Suppressor macrophage treated with lipopolysaccharide for 4 hours (primary cell): ENCODE measurements around the gene CPED1.
"Not testable (repeated sequence)": the region's sequence is repeated elsewhere in the genome, so short reads cannot be mapped to it uniquely, and the experiment has no call there.

ENCODE experiments used
- DNase-seq: peaks from one replicate; pipeline ENCODE4 v3.0.0-alpha.2; 2020

CPED1 gene

DNA sequence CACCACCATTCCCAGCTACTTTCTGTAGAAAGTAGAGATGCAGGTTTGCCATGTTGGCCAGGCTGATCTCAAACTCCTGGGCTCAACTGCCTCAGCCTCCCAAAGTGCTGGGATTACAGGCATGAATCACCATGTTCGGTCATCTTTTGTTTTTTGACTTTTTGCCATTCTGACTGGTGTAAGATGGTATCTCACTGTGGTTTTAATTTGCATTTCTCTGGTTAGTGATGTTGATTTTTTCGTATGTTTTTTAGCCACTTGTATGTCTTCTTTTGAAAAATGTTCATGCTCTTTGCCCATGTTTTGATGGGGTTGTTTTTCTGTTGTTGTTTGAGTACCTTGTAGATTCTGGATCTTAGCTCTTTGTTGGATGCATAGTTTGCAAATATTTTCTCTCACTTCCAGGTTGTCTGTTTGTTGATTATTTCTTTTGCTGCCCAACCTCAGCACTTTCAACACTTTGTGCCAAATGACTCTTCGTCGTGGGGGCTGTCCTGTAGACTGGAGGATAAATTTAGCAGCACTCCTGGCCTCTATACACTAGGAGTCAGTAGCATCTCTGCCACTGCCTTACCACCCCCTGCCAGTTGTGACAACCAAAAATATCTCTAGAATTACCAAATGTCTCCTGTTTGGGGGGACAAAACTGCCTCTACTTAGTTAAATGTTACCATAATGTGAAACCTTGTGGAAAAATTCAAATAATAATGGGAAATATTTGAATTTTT is 6.5 kb upstream of the CPED1 start:
- no peak for DNase-seq

DNA sequence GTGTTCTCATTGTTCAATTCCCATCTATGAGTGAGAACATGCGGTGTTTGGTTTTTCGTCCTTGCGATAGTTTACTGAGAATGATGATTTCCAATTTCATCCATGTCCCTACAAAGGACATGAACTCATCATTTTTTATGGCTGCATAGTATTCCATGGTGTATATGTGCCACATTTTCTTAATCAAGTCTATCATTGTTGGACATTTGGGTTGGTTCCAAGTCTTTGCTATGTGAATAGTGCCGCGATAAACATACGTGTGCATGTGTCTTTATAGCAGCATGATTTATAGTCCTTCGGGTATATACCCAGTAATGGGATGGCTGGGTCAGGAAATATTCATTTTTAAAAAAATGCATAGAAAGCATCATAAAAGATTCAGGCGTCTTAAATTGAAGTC is 4.9 kb upstream of the CPED1 start:
- DNase-seq, result not testable (repeated sequence)

DNA sequence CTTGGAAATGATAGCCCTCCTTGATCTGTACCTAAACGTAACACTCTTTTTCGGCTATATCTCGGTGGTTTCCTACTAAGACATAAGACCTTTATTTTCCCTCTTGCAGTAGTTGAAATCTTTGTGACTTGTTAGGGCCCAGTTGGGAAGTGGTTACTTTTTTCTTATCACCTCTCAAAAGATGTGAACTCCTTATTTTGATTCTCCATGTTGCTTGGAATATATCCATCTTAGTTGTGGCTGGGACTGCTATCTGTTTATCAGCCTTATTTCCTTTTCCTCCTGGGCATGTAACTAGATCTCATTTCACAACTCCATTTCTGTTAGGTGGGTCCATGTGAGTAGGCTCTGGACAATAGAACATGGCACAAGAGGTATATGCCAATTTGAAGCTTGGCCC is 4.1 kb upstream of the CPED1 start:
- DNase-seq, result no peak

DNA sequence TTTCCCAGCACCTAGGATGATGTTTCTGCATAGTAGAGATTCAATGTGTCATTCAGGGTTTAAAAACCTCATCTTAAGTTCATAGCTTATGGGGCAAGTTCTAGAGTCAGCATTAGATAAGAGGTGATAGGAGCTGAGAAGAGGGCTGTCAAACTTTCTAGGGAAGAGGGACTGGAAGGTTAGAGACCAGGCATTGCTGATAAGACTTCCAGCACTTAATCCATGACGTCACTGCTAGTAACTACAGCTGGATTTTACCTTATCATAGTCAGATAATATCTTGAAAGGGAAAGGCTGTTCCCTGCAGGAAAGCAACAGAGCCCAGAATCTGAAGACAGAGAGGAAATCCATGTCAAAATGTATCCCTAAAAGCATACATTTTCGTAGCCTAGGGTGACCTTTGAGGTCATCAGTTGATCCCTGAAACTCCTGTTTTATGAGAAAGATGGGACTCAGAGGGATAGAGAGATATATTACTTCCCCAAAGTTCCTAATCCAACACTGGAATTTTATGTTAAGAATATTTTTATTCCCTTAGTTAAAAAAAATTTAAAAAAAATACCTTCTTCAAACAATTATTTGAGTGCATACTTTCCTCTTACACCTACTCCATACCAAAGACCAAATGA is 3.3 kb upstream of the CPED1 start:
- no peak for DNase-seq

DNA sequence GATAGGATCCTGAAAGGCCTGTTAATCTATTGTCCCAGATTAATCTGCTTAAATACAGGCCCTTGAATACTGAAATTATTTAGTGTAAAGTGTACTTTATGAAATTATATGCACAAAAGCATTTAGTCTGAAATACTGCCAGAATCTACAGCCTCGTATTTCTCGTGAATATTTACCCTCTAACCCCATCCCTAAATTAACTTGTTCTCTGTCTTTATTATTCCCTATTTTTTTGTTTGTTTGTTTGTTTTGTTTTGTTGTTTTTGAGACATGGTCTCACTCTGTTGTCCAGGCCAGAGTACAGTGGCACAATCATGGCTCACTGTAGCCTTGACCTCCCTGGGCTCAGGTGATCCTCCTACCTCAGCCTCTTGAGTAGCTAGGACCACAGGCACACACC is 2.7 kb upstream of the CPED1 start:
- DNase-seq, result no peak

DNA sequence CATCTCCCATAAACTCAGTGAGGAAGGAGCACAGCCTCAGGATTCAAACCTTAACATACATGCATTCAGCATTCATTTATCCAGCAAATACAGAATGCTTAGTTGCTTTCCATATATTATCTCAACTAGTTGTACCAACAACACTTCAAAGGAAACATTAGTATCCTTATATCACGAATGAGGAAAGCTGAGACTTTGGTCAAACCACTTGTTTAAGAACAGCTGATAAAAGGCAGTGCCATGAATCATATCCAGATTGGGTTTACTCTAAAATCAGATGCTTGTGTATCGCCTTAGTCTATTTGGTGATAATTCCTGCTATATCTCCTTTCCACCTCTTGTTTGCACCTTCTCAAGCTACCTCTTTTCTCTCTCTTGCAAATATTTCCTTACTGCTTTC is 1.9 kb upstream of the CPED1 start:
- no peak for DNase-seq

DNA sequence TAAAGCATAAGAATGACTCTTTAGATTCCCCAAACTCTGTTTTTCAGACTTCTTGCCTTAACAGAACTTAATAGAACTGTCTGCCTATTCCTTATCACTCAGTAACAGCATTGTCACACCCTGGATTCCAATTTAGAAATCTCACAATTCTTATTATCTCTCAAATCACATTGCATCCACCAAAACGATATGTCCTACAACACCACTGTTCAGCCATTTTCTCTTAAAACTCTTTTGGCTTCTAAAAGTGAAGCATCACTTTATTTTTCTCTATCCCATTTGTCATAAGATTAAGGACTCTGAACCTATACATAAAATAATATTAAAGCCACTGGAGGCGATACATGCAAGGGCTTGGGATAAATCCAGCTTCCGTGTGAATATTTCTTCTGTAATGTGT is 1.2 kb upstream of the CPED1 start:
- DNase-seq, result no peak

DNA sequence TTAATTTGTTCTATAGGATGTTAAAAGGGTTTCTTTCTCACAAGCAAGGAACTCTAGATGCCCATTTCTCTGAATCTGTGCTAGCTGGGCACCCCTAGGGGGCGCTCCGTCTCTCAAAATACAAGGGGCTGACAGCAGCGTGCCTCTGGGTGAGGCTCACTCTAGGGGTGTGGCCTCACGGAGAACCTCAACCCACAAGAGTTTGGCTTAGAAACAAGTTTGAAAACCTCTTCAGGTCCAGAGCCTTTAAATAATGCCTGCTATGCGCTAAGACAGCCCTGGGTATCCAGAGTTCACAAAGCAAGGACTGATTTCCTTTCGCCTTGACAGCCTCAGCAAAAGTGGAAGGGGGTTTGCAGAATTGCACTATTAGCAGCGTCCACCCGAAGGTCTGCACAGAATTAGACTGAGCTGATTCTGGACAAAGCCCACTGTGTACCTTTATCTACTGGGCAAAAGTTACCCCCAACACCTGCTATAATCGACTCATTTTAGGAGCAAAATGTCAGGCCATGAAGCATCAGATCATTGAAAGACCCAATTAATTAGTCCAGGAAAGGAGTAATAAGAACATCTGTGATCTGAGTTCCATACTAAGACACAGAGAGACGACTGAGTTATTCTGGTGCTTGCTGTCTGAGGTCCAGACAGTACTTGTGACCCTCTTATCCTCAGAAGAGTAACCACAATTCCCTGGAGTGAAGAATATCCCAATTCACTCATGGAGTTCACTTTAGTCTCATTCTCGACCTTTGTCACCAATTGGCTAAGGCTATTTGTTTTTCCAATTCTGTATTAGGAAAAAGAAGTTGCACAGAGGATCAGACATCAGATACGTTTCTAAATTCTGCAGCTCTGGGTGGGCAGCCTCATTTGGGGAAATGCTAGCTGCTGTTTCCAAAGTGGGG is 574 bp upstream of the CPED1 start:
- DNase-seq, result peak; percentile 92

DNA sequence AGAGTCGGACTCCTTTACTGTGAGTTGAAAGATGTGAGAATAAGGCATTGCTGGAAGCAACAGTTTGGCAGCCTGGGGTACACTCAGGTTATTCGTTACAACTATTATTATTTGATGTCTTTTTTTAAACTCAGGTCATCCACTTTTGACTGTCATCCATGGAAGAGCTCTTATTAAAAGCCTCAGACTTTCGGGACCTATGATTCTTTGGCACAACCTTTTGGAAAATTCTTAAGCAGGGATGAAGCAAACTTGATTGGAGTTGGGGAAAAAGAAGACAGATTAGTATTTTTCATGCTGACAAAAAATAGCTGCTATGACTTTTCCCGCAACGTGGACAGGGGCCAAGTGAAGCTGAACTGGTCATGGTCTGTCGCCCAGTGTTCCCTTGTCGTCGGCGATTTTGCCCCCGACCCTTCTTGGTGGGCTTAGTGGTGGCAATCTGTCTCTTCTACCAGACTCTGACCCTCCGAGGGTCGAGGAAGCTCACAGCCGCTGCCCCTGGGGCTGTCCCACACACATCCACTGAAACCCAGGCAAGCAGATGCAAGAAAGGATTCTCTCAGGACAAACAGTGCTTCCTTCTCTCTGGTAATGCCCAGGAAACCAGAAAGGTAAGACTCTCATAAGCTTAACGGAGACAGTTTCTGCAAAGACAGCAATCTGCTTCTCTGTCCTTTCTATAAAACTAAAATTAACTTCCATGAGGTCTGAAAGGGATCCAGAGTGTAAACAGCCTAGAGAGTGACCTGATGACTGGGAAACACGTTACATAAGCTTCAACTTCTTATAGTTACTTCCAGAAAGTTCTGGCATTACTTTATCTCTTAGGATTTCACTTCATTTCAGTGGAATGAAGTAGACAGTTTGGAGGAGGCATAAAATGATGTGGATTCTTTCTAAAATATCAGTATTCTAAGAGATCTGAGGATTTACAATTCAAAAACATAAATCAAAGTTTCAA is 1.0 kb downstream of the CPED1 start:
- DNase-seq, result no peak

DNA sequence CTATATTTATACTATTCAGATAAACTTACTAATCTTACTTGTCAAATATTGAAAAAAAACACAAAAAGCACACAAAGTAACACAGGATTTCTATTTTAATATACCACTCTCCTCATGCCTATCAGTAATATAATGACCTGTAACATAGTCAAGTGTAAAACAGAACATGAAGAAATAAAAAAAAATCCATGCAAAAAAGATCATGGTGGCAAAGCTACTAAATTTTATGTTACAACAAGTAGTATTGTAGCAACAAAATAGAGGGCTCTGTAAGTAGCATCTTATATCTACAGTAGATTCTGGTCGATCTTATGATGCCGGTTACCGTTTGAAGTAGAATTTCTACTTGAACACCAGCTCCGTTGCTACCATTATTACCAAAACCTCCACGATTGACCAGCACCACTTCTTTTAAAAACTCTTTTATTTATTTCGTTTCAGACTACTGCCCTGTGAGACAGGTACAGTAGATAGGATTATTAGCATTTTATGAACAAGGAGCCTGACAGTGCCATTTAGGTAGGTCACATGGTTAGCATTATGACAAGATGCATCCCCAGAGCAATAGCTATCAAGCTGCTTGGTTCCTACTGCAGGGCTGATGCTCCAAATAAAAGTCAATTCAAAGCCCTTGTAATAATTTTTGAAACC is 2.1 kb downstream of the CPED1 start:
- no peak for DNase-seq

DNA sequence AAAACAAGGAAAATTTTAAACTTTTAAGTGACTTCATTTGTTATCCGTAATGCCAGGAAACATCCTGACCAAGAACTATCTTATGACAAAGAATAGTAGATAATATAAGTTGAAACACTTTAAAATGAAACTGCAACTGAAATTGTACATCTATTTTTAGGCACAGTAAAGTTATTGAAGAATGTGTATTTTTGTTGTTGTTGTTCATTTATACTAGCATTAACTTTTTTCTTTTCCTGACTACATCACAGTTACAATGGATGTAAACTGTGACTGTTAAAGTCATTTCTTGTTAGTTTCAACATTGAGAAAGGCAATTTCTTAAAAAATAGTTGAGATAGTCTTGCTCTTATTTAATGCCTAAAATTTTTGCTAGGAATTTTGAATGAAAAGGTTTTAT is 2.6 kb downstream of the CPED1 start:
- DNase-seq, result peak; percentile 43

DNA sequence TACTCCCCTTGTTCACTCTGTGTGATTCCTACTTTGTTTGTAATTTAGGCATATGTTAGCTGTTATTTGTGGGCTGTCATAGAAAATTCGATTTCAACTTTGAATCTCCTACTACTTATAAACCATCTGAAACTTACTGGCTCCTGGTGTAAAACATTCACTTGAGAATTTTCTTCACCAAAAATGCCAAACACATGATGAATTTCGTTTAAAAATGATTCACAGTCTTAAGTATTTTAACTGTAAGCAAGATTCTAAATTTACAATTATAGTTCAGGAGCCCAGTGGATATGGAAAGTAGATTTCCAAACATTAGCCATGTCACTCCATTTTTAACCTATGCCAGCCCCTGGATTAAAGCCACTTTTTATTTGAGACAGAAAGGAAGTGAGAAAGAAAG is 3.1 kb downstream of the CPED1 start:
- DNase-seq, result no peak

DNA sequence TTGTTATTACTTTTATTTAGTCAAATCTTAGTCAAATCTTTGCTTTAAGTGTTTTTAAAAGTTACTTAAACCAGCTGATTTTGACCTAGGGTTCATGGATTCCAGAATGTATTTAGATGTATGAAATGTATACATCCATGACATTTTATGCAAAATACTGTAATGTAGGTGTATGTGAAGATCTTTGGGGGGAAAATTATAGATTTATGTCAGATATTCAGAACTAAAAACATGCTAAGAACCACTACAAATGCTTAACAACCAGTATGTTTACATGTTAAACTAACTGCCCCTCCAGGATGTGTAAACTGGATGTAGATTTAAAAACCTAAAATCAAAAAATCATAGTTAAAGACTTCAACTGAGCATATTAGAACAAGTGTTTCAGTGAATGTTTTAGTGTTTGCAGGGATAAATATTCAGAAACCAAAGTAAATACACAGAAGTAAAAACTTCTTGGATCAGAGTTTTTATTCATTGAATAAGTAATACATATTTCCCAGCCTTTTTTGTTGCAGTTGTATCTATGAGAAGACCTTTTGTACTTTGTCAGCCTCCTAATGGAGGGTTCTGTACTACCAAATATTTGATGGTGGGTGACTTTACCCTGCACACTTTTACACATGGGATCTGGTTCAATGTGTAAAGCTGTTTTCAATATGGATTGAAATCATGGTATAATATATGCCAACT is 3.9 kb downstream of the CPED1 start:
- no peak for DNase-seq

DNA sequence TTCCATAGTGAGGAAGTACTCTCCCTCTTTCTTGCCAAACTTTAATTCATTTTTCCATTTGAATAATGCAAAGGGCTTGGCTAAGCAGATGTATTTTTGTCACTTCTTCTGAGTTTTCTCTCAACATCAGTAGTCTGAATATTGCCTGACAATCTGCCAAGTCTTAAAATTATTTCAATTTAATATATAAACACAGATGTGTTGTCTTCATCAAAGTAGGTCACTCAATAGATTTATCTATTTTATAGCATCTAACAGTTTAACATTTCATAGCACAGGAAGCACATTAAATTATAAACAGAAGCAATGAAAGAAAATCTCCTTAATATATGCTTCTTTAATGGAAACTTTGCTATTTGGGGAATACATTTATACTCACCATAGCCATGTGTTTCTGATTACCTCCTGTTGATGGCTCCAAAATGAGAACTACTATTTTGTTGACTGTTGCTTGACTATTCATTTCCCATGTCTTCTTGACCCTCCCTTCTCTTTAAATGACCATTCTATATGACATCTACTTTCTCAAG is 4.5 kb downstream of the CPED1 start:
- DNase-seq, result no peak

DNA sequence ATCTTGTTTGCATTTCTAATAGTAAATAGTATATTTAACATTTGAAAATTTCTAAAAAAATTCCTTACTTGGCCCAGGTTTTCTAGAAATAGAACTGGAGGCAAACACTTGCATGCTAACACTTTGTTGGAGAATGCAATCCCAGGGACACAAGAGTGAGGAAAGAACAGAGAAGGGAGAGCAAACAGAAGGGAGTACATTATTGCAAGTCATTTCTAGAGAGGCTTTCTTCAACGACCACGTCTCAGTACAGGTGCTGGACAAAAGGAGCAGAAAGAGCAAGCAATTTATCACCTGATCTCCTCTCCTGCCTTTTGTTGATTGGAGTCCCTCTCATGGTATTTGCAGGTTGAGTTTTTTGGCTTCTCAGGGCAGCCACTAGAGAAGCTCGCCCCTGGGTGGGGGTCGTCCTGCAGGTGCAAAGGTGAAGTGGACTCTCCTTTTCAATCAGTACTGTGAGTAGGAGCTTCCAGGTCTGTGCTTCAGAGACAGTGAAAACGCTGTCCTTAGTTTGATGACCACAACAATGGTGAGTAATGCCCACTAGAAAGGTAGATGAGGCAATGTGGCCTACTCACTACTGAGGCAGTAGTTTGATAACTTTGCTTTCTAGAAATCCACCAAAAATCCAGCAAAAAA is 5.2 kb downstream of the CPED1 start:
- DNase-seq, result no peak

DNA sequence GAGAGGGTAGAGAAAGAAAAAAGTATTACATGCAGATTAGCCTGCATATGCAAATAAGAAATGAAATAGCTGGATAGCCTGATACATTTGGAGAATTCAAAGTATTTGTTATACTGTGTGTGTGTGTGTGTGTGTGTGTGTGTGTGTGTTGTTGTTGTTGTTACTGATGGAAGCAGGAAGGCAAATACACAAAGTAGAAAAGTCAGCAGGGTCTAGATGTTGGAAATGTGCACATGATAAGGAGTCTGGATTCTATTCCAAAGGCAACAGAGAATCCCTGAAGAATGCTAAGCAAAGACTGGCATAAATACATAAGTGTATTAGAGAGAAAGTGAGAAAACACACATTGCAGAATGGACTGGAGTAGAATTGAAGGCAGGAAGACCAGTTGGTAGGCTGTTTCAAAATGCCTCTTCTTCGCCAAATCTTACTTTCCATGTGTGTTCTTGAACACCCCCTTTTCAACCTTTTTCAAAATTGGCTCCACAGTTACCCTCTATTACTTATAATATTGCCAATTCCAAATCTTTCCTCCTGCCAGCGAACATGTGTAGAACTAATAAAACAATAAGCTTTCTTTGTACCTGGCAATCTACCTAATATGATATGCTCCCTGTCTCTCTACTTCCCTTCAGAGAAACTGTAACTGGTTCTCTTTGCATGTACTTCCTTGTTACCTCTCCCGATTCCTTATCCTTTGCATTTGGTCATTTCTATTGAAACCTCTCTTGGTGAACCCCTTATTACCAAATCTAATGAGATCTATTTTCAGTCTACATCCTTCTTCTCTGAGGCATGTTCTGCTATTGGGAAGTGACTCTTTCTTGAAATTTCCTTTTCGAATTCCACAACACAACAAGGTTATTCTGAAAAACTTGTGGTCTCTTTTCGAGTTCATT is 6.2 kb downstream of the CPED1 start:
- DNase-seq, result no peak

DNA sequence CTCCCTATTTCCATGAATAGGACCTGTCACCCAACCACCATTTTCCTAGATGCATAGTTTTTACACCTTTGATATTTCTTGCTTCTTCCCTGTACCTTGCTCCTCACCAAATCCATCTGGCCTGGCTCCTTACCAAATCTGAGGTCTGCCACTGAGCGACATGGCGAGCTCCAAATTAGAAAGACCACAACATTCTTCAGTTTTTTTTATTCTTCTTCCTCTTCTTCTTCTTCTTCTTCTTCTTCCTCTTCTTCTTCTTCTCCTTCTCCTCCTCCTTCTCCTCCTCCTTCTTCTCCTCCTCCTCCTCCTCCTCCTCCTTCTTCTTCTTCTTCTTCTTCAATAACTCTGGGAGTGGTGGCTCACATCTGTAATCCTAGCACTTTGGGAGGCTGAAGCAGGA is 7.1 kb downstream of the CPED1 start:
- DNase-seq, result no peak

DNA sequence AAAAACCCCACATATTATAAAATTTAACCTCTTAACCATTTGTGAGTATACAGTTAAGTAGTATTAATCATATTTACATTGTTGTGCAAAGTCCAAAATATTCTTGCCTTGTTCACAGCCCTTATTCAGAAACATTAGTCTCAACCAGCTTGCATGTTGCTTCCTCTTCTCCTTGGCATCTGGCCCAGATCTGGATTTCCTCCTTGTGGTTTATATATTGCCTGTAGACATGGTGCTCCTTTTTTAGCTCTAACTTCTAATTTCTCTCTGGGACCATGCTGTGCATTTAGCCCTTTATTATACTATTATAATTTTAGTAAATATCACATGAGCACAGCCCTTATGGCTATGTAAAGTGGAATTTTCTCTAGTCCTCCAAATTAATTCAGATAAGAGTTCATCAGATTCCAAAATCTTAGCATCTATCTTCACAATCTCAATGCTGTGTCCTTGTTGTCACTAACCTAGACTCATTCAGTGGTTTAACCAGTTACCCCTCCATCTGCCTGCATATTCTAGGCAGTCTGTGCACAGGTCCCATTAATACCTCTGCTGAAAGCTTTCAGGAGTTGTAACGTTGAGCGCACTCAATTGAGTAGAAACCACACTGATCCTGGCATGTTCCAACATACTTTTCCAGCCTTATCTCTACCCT is 7.9 kb downstream of the CPED1 start:
- DNase-seq, result peak; percentile 93

DNA sequence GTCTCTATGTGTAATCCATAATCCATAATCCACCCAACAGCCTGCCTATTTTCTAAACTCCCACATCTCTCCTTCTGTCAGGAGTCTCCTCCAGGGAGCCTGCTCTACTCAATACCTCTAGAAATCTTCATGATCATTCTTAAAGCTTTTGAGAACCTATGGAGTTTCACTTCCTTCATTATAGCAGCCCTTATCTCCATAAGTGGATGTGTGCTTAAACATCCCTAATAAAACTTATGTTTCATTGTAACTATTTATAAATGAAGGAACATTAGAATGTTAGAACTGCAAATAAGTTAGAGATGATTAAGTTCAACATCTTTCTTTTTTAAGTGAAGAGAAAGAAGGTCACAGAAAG is 8.5 kb downstream of the CPED1 start:
- no peak for DNase-seq
